ENCODE data around the gene SLC15A3.
A peak's percentile ranks its signal among the peaks of the same experiment; 100 is the strongest.

Gene SLC15A3

DNA sequence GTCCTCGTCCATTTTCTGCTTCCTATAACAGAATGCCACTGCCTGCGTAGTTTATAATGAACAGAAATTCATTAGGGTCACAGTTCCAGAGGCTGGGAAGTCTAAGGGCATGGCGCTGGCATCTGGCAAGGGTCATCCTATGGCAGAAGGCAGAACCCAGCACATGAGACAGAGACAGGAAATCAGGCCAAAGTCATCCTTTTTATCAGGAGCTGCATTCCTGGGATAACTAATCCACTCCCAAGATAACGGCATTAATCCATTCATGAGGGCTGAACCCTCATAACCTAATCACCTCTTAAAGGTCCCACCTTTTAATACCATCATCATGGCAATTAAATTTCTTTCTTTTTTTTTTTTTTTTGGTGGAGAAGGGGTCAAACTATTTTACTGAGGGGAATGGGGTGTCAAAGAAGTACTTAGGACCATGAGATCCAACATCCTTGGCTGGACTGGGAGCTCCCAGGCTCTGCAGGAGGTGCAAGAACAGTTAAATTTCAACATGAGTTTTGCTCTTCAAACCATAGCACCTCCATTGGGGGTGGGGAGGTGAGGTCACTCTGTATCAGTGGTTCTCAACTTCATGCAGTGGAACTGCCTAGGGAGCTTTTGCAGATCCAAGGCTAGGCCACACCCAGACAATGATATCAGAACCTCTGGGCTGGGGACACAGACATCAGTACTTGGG lies 33.6 kb downstream of the SLC15A3 start:
- no peak overlapping the region for H3K9ac ChIP-seq (ENCODE audit: low read depth, low read length)
- no peak overlapping the region for H3K4me3 ChIP-seq (ENCODE audit: low read length)
- peaks cover 28% of the 10 kb centered on the region for H3K36me3 ChIP-seq (ENCODE audit: insufficient read depth, low read depth, low read length)
- H3K27ac ChIP-seq (ENCODE audit: low read length): no peak overlapping the region
- H3K9me3 ChIP-seq (ENCODE audit: insufficient read depth, low read depth, low read length): no peaks in the 10 kb centered on the region
- H3K4me1 ChIP-seq (ENCODE audit: insufficient read depth, low read length): peaks cover 15% of the 10 kb centered on the region
- peaks cover 5% of the 10 kb centered on the region; the same call in 1 of the 2 replicates for H3K27me3 ChIP-seq (ENCODE audit: insufficient read depth, low read length)

DNA sequence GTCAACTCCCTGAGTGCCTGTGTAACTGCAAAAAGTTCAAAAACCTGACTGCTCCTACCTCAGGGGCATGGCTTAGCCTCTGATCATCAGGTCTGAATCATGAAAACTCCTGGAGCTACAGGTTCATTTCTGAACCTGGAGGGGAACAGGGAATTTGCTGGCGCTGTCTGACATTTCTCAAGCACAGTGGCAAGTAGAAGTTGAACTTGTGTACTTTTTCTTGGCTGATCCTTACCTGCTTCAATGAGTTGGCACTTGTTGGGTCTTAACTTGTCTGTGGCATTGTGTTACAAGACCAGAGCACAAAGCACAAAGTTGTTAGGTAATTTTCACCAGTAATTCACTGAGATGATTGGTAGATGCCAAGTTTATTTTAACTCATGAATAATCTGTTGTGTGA lies 34.7 kb downstream of the SLC15A3 start:
- no peak overlapping the region for H3K27ac ChIP-seq (ENCODE audit: low read length)
- peaks cover 28% of the 10 kb centered on the region for H3K36me3 ChIP-seq (ENCODE audit: insufficient read depth, low read depth, low read length)
- H3K9me3 ChIP-seq (ENCODE audit: insufficient read depth, low read depth, low read length): no peaks in the 10 kb centered on the region
- peaks cover 20% of the 10 kb centered on the region for H3K4me1 ChIP-seq (ENCODE audit: insufficient read depth, low read length)
- peaks cover 7% of the 10 kb centered on the region; the same call in 1 of the 2 replicates for H3K27me3 ChIP-seq (ENCODE audit: insufficient read depth, low read length)
- no peak overlapping the region for H3K9ac ChIP-seq (ENCODE audit: low read depth, low read length)
- no peak overlapping the region for H3K4me3 ChIP-seq (ENCODE audit: low read length)

- peaks cover 26% of the 10 kb centered on the region for H3K36me3 ChIP-seq (ENCODE audit: insufficient read depth, low read depth, low read length)
- H3K4me1 ChIP-seq (ENCODE audit: insufficient read depth, low read length): peaks cover 20% of the 10 kb centered on the region
- H3K27ac ChIP-seq (ENCODE audit: low read length): no peak overlapping the region
- no peak overlapping the region for H3K4me3 ChIP-seq (ENCODE audit: low read length)
- H3K27me3 ChIP-seq (ENCODE audit: insufficient read depth, low read length): peaks cover 13% of the 10 kb centered on the region
- H3K9me3 ChIP-seq (ENCODE audit: insufficient read depth, low read depth, low read length): no peaks in the 10 kb centered on the region
- H3K9ac ChIP-seq (ENCODE audit: low read depth, low read length): peak overlapping the region; percentile 20; the same call in 1 of the 2 replicates
Observed at GRCh38 chr11:60916669-60917206, 35.2 kb downstream of the SLC15A3 start.

DNA sequence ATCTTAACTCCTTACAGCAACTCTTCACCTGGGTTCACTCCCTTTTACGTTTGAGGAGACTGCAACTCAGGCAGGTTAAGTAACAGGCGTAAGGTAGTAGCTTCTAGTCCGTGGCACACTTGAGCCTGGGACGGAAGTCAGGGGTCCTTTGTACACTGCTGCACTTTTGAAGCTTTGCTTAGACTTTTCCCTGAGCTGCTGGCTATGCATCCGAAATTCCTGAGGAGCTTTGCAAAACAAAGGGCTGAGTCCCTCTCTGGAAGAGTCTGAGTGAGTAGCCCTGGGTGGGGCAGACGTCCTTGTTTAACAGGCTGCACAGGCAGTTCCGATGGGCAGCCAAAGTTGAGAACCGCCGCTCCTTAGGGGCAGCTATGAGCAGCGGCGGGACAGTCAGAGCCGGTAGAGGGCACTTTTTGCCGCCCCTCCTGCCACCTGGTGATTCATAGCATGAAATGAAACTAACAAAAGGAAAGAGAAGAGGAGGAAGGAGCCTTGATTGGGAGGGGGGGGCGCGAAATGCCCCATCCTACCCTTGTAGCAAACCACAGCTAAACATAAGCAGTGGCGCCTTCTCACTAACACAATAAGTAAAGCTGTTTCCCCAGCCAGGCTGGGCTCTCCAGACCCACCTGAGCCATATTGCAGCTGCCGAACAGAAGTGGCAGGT lies 36.6 kb downstream of the SLC15A3 start:
- H3K4me1 ChIP-seq (ENCODE audit: insufficient read depth, low read length): peaks cover 20% of the 10 kb centered on the region
- H3K36me3 ChIP-seq (ENCODE audit: insufficient read depth, low read depth, low read length): peaks cover 12% of the 10 kb centered on the region
- peaks cover 23% of the 10 kb centered on the region for H3K27me3 ChIP-seq (ENCODE audit: insufficient read depth, low read length)
- H3K27ac ChIP-seq (ENCODE audit: low read length): no peak overlapping the region
- H3K4me3 ChIP-seq (ENCODE audit: low read length): peak overlapping the region; percentile 68
- no peaks in the 10 kb centered on the region for H3K9me3 ChIP-seq (ENCODE audit: insufficient read depth, low read depth, low read length)
- peak overlapping the region; percentile 80; the same call in 1 of the 2 replicates for H3K9ac ChIP-seq (ENCODE audit: low read depth, low read length)

DNA sequence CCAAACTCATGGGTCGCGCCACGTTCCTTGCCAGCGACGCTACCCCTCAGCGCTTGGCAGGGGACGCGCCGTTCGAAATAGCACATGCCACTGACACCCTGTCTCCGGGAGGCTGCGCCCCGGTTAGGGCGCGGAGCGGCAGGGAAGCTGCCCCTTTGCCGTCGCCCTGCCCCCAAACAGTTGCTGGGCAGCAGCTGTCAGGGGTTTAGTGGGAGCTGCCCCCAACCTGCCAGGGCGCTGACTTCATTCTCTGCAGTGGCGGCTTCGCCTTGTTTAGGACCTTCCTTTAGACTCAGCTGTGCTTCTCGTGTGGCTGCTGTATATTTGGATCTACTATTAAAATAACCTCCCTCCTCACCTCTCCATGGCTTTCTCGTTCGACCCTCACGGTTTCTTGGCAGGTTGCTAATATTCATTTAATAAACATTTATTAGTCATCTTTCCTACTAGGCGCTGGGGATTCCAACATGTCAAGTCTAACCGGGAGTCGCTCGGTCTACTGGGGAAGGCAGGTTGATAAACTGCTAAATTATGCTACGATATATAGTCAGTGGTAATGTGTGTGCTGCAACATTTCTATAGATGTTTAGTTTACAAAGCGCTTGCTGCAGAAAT lies 37.2 kb downstream of the SLC15A3 start:
- peak overlapping the region; percentile 68 for H3K4me3 ChIP-seq (ENCODE audit: low read length)
- H3K4me1 ChIP-seq (ENCODE audit: insufficient read depth, low read length): peaks cover 20% of the 10 kb centered on the region

DNA sequence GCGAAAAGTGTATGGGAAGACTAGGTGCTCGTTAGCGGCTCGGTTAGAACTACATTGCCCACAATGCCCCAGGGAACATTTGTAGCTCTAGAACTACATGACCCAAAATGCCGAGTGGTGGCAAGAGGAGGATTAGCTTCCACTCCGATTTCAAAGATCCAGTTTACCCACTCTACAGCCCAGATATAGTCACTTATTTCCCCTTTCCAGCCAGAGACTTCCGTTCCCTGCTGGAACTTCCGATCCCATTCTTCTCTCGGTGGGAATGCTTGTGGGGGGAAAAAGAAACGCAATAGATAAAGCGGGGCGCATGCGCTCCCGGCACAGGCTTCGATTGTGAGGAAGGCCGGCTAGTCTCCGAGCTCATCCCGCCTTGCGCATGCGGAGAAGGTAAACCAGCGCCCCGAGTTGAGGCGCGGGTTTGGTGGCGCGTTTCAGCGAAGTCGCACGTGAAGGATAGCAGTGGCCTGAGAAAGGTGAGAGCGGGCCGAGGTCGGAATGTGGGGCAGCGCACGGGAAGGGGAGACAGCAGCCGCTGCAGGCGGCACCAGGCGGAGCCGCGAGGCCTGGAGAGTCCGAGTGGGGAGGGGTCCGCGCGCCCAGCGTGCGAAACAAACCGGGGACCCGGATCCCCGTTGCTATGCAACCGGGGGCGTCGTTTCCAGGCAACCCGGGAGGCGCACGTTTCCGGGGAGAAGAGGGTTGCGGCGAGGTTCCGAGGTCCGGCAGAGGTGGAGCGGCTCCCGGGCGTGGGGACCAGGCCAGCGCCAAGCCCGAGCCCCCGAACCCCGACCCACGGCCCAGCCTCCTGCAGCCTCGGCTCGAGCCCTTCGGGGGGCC lies 38.0 kb downstream of the SLC15A3 start, which contains the start of gene TMEM109:
Gene TMEM109 (plus strand): TSS at position 366 of the 840 bp plus-strand sequence. CDS start 5,536 bp downstream, outside the sequence.
- H3K4me1 ChIP-seq (ENCODE audit: insufficient read depth, low read length): peaks cover 20% of the 10 kb centered on the region
- H3K4me3 ChIP-seq (ENCODE audit: low read length): peak within 1 kb of the TSS; percentile 68
- peak within 1 kb of the TSS; percentile 80 for H3K9ac ChIP-seq (ENCODE audit: low read depth, low read length)
- H3K9me3 ChIP-seq (ENCODE audit: insufficient read depth, low read depth, low read length): no peaks in the 10 kb centered on the region
- peak within 1 kb of the TSS; percentile 62 for H3K27ac ChIP-seq (ENCODE audit: low read length)
- no peaks in the 10 kb centered on the region; the same call in 1 of the 2 replicates for H3K36me3 ChIP-seq (ENCODE audit: insufficient read depth, low read depth, low read length)
- H3K27me3 ChIP-seq (ENCODE audit: insufficient read depth, low read length): peaks cover 35% of the 10 kb centered on the region

More for the DNA sequence above, 37.2 kb downstream of the SLC15A3 start:
- H3K9ac ChIP-seq (ENCODE audit: low read depth, low read length): peak overlapping the region; percentile 80; the same call in 1 of the 2 replicates
- no peak overlapping the region for H3K27ac ChIP-seq (ENCODE audit: low read length)
- H3K36me3 ChIP-seq (ENCODE audit: insufficient read depth, low read depth, low read length): peaks cover 6% of the 10 kb centered on the region; the same call in 1 of the 2 replicates
- no peaks in the 10 kb centered on the region for H3K9me3 ChIP-seq (ENCODE audit: insufficient read depth, low read depth, low read length)
- peaks cover 29% of the 10 kb centered on the region for H3K27me3 ChIP-seq (ENCODE audit: insufficient read depth, low read length)

GRCh38 chr11:60912851-60913528 lies 39.0 kb downstream of the SLC15A3 start:
- Histone ChIP-seq H3K4me3 (ENCODE audit: low read length) (peak overlapping the region; percentile 68; the same call in 1 of the 2 replicates), H3K9me3 (ENCODE audit: insufficient read depth, low read depth, low read length) (no peaks in the 10 kb centered on the region), H3K4me1 (ENCODE audit: insufficient read depth, low read length) (peaks cover 20% of the 10 kb centered on the region), H3K36me3 (ENCODE audit: insufficient read depth, low read depth, low read length) (no peaks in the 10 kb centered on the region; the same call in 1 of the 2 replicates), H3K27me3 (ENCODE audit: insufficient read depth, low read length) (peaks cover 45% of the 10 kb centered on the region), H3K27ac (ENCODE audit: low read length) (peak overlapping the region; percentile 21), H3K9ac (ENCODE audit: low read depth, low read length) (peak overlapping the region; percentile 80; the same call in 1 of the 2 replicates)

GRCh38 chr11:60912223-60912850 lies 39.6 kb downstream of the SLC15A3 start:
- Histone ChIP-seq H3K27ac (ENCODE audit: low read length) (no peak overlapping the region), H3K27me3 (ENCODE audit: insufficient read depth, low read length) (peaks cover 50% of the 10 kb centered on the region), H3K36me3 (ENCODE audit: insufficient read depth, low read depth, low read length) (no peaks in the 10 kb centered on the region; the same call in 1 of the 2 replicates), H3K9me3 (ENCODE audit: insufficient read depth, low read depth, low read length) (no peaks in the 10 kb centered on the region), H3K4me3 (ENCODE audit: low read length) (no peak overlapping the region), H3K4me1 (ENCODE audit: insufficient read depth, low read length) (peaks cover 20% of the 10 kb centered on the region), H3K9ac (ENCODE audit: low read depth, low read length) (no peak overlapping the region)

DNA sequence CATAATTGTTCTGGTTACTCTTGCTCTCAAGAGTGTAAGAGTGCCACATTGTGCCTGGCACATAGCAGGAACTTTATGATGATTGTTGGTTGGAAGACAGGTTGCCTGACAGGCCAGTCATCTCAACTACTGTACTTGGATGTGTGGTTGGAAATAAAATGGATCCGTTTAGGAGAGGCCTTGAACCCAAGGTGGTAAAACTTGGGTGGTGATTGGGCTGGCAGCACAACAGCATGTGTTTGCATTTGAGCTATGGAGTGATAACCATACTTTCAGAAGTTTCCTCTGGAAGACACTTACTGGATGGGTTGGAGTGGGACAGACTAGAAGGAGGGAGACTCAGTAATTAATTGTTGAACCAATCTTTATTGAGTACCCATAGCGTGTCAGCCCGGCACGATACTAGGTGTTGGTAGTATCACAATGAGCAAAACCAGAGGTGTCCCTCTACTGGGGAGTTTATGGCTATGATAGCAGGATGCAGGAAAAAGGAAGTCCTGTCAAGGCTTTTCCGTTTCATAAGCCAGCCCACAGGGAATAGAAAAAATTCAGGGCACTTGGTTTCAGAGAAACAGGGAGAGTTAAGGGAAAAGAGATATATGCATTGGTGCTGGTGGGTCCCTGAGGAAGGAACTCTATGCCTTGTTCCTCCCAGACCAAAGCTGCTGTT lies 41.1 kb downstream of the SLC15A3 start:
- peaks cover 50% of the 10 kb centered on the region for H3K27me3 ChIP-seq (ENCODE audit: insufficient read depth, low read length)
- no peak overlapping the region for H3K27ac ChIP-seq (ENCODE audit: low read length)
- no peak overlapping the region for H3K9ac ChIP-seq (ENCODE audit: low read depth, low read length)
- no peak overlapping the region for H3K4me3 ChIP-seq (ENCODE audit: low read length)
- H3K36me3 ChIP-seq (ENCODE audit: insufficient read depth, low read depth, low read length): no peaks in the 10 kb centered on the region
- H3K9me3 ChIP-seq (ENCODE audit: insufficient read depth, low read depth, low read length): no peaks in the 10 kb centered on the region
- peaks cover 11% of the 10 kb centered on the region; the same call in 1 of the 2 replicates for H3K4me1 ChIP-seq (ENCODE audit: insufficient read depth, low read length)

GRCh38 chr11:60910281-60910687 lies 41.7 kb downstream of the SLC15A3 start:
- no peak overlapping the region for H3K9ac ChIP-seq (ENCODE audit: low read depth, low read length)
- H3K27me3 ChIP-seq (ENCODE audit: insufficient read depth, low read length): peaks cover 50% of the 10 kb centered on the region
- H3K9me3 ChIP-seq (ENCODE audit: insufficient read depth, low read depth, low read length): no peaks in the 10 kb centered on the region
- H3K27ac ChIP-seq (ENCODE audit: low read length): no peak overlapping the region
- H3K36me3 ChIP-seq (ENCODE audit: insufficient read depth, low read depth, low read length): no peaks in the 10 kb centered on the region
- H3K4me1 ChIP-seq (ENCODE audit: insufficient read depth, low read length): peaks cover 10% of the 10 kb centered on the region; the same call in 1 of the 2 replicates
- H3K4me3 ChIP-seq (ENCODE audit: low read length): no peak overlapping the region
